HG03196 (cell line): ENCODE results near the gene GALNT16.
A peak's percentile ranks its signal among the peaks of the same experiment; 100 is the strongest.

Experiments
- ATAC-seq: cut with Tn5 transposase; IDR thresholded peaks from one replicate; pipeline ENCODE4 v1.9.1; 2021; ENCODE audit not compliant: unreplicated experiment

Gene GALNT16

DNA sequence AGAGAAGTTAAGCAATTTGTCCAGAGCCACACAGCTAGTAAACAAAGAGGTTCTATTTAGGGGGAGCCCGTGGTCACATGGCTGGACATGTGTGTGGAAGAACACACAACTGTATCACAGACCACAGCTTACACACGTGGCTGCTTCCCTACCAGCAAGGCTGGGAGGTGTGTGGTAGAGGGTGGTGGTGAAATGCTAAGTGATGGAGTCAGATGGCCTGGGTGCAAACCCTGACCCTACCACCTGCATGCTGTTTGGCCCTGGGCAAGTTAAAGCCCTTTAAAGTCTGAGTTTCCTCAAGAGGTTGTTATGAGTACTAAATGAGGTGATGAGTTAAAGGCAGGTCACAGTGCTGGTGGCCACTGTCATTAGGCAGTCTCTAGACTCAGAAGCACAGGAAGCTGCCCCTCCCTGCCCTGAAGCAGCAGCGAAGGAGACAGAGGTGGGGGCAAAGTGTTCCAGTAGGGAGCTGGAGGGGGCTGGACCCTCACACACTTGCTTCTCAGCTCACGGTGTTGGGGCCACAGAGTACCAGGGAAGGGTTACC is 73.9 kb downstream of the GALNT16 start:
- no peak for ATAC-seq

DNA sequence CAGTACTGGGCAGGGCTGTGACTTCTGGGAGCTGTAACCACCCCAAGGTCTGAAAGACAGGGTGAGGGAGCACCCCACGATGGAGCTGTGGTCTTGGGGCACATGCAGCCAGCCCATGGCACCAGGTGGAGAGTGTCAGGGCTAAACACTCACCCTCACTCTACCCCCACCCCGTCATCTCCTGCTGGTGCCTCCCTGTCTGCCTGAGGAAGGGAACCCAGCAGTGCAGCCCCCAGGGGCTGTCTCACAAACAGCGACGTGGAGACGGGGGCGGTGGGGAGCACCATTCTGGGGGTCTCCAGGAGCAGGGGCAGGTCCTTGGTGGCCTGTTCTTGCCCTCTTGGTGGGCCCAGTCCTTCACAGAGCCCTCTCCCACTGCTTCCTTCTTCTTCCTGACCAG is 74.6 kb downstream of the GALNT16 start:
- no peak for ATAC-seq

DNA sequence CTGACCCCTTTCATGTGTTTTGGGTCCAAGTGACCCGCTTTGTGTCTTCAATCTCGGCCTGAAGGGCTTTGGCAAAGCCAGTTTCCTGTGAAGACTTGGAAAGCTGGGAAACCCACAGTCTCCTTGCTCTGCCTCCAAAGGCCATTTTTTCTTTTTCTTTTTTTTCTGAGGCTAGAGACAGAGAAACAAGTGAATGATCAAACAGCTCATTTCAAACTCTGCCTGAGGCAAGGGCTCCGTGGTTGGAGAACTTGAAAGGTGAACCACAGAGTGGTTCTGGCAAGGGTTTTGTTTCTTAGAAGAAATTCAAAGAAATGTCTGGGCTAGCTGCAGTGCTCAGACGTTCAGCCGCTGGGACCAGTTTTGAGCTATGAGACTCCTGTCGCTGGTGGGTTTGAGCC is 75.4 kb downstream of the GALNT16 start:
- no peak for ATAC-seq

DNA sequence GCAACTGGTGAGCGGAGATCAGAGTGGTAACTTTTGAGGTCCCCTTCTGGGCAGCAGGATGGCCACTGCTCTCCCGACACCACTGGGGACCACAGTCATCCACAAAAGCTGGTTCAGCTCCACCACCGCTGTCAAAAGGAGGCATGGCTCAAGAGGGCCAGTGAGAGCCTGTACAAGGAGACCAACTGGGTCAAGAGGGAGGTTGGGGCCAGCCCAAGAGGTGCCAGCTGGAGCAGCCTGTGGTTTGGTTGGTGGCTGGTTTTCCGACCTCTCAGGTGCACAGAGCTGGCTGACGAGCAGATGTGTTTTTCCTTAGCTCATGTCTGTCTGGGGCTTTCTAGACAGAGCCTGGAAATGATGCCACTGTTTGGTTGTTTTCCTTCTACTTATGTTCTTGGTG is 78.0 kb downstream of the GALNT16 start:
- no peak for ATAC-seq

DNA sequence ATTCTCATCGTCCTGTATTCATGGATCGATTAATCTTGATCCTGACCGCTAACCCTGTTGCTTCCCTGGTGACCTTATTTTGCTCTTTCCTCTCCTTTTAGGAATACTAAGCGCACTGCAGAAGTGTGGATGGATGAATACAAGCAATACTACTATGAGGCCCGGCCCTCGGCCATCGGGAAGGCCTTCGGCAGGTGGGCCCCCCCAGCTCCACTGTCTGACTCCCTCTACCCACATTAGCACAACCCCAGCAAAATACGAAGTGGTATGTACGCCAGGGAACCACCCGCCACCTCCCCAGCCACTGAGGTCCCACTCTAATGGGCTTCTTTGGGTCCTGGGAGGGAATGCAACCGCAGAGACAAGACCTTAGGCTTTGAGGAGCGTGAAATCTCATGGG is 79.5 kb downstream of the GALNT16 start:
- no peak for ATAC-seq

DNA sequence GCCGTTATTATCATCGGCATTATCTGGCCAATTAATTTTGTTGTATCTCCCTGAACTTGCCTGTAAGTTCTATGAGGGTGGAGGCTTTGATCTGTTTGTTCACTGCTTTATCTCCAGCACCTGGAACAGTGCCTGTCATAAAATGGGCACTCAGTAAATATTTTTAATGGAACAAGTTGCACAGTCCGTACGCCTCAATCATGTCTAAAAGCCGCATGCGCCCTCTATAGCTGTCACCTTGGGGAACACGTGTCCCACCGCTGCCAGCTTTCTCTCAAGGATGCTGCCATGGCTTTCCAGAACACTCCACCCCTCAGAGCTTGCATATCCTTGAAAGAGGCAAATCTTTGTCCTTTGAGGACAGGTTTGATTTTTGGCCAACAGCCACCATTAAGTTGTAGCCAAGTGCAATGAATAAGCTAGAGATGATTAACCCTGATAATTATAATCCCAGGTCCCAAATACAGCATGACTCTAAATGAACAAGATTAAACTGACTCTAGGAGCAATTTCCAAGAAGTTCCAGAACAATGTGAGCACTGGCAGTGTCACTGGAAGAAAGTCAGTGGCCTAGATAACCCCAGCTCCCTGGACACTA is 83.1 kb downstream of the GALNT16 start:
- no peak for ATAC-seq

DNA sequence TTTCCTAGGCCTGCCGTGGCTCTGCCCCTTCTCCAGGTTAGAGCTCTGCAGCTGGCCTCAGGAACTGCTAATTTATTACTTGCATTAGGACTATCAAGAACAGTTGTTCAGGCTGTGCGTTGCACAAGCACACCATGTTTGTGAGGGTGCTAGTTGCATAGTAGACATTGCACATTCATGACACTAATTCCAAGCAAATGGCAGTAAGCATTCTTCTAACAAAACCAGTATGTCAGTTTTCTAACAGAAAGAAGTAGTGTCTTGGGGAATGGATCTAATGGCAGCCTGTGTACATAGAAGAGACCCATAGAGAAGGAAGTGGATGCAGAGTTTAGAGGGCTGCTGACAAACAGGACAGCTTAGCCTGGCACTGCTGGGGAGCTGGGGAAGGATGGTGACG is 84.2 kb downstream of the GALNT16 start:
- no peak for ATAC-seq

DNA sequence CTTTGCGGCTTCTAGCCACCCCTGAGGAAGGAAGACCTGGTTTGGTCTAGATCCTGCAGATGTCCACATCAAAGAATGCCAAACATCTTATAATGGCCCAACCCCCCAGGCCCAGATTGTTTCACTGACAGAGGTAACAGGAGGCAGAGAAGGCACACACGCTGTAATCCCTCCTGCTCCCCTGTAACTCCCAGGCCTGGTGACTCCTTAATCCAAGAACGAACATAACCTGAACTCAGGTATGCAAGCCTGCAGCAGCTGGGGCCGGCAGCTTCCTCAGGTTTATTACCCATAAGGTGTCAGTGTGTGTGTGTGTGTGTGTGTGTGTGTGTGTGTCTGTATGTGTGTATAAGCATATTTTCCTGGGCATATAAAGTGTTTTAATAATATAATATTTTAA is 85.4 kb downstream of the GALNT16 start:
- no peak for ATAC-seq

DNA sequence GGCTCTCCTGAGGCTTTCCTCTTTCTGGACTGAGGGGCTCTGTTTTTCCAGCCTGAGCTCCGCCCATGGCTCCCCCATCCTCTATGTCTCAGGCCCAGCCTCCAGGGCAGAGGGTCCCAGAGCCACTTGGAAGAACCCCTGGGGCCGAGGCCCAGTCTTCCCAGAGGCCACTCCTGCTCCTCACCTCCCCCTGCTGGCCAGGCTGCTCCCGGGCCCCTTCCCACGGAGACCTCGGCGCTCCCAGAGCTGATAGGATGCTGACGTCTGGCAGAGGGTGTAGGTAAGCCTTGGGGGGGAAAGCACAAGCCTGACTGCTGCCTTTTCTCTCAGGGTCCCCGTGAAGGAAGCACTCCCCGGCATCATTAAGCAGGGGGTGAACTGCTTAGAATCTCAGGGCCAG is 86.8 kb downstream of the GALNT16 start:
- ATAC-seq: no peak

DNA sequence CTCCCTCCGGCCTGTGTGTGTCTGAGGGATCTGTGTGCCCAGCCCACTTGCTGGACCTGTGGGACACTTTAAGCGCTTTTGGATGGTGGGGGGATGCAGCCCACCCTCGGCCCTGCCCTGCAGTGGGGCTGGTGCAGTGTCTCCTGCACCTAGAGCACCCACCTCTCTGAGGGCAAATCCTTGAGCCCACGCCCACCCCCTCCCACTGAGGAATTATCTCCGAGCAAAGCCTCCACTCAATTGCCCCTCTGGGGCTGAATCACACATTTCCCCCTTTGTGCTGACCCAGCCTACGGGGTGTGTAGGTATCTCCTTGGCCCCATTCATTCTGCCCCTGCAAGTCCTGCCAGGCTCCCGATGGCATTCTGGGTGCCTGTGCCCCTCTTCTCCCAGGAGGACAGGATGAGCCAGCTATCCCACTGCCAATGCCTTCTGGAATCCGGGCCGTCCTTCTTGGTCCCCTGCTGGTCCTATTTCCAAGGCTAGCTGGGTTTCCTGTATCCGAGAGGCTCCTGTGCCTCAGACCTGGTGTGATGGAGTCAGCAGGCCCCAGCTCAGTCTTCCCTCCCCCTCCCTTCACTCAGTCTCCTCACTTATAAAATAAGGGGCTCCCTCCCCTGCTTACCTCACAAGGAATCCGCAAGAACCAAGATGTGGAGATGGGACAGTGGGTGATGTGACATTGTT is 89.3 kb downstream of the GALNT16 start:
- ATAC-seq: no peak

DNA sequence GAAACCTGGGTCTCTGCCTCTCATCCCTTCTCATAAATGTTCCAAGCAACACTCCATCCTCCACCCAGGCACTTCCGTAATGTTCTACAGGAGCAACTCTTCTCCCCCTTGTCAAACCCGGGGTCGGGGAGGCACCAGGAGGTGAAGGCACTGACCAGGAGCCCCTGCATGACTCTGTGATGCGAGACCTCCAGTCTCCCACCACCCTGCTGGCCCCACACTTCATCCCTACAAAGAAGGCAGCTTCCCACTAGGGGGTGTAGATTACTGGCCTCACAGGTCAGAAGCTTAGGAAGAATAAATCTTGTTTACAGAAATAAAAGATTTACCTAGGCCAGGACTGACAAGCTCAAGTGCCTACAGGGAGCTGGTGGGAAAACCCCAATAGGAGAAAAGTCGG is 90.9 kb downstream of the GALNT16 start:
- ATAC-seq: no peak

DNA sequence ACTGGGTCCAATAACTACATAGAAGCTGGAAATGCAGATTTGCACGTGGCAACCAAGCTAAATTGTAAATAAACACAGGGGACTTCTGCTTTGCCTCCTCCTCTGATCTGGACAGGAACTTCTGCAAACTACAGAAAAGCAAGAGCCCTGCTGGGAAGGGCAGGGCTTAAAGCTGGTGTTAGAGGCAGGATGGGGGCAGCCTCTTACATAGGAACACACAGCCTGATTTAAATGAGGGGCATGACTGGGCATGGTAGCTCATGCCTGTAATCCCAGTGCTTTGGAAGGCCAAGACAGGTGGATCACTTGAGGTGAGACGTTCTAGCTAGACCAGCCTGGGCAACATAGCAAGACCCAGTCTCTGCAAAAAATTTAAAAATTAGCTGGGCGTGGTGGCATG is 91.4 kb downstream of the GALNT16 start:
- ATAC-seq: no peak

DNA sequence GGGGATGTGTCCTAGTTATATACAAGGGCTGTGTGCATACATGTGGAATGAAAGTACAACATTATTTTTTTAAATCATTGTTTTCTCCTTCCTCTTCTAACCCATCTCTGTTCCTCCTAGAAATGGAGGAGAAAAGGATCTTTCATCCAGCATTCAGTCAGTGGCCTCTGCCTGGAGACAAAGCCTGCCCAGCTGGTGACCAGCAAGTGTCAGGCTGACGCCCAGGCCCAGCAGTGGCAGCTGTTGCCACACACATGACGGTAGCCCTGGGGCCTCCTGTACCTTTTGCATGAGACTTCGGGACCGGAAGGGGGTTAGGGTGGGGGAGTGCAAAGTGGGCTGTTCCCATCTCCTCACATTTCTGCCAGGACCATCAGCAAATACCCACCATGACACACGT is 92.0 kb downstream of the GALNT16 start:
- ATAC-seq: no peak

DNA sequence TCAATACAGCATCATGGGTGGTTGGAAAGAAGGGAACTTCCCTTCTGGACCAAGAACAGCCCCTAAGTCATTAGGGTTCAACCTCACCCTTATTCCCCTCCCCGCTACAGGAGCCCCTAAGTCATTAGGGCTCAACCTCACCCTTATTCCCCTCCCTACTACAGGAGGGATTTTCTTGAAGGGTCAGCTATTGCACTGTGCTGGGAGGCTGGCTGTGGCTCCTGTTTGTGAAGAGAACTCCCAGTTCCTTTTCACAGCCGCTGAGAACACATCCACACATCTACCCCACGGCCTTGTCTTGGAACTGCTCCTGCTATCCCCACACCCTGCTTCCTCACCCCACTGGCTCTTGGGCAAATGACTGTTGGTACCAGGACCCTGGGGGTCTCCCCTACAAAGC is 93.2 kb downstream of the GALNT16 start:
- no peak for ATAC-seq

DNA sequence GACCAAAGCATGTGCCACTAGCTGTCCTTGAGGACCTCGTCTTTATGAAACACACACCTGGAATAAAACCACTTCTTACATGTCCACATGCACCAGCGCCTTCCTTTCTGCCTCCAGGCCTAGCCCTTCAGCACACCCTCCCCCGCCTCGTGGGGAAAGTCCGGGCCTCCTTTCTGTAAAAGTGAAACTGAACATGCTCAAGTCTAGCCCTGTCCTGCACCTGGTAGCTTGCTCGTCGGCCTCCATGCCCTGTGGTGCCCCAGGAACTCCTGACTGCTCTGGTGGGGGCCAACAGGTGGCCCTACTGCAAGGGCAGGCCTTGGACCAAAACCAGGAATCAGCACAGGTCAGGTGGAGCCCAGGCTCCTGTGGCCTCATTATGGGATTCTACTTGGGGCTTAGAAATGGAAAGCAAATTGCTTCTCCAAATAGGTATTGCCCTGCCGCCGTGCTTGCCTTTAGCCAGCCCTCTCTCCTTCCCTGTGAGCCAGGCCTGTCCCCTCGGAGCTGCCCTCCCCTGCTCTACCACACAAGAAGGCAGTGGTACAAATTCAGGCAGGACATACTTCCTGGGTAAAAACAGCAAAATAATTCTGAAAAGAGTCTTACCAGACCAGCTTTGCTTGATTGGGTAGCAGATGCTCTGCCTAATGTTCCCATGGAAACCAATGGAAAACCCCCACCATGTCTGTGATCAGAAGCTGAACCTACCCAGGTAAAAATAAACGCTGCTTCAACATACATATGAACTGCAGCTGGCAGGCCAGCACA is 94.6 kb downstream of the GALNT16 start:
- ATAC-seq: peak; percentile 84

DNA sequence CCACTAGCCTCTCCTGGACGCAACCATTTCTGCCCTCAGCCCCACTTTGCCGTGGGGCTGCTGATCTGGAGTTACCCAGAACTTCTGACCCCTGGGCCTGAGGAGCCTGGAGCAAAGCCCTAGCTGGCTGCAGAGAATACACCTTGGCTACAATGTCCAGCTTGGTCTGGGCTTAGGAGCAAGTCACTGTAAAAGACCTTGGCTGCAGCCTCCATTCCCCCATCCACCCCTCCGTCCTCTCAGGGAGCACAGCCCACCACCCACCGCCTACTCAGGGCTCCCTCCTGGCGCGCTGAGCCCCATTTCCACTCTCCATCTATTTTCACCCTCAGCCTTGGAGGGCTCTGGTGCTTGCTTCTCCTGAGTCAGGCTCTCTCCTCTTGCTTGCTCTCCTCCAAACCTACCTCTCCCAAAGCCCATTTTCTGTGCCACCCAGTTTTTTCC is 95.2 kb downstream of the GALNT16 start:
- no peak for ATAC-seq

DNA sequence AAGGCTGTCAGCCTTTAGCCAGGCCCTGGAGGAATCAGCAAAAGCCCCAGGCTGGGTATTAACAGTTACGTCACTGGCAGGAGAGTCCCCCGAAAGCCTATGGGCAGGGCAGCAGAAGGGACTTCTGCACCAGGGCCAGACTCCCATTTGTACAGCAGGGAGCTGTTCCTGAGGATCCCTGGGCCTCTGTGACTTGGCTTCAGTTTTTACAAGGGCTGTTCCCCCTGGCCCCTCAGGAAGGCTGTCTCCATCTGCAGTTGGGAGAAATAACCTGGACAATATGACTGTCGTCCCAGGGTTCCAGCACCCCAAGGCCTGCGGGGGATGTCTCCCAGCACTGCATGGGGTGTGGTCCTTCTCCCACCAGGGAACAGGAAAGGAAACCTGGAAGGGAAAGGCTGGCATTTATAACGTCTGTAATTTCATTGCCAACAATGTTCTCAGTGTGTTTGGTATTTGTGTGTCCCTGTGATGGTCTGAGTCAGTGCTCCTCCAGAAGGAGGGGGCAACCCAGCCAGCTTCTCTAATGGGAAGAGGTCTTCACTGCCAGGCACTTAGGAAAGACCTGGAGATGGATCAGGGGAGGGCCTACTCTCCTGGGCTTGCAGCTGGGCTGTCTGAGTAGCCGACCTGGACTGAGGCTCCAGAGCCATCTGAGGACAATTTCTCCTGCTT is 95.8 kb downstream of the GALNT16 start:
- no peak for ATAC-seq

DNA sequence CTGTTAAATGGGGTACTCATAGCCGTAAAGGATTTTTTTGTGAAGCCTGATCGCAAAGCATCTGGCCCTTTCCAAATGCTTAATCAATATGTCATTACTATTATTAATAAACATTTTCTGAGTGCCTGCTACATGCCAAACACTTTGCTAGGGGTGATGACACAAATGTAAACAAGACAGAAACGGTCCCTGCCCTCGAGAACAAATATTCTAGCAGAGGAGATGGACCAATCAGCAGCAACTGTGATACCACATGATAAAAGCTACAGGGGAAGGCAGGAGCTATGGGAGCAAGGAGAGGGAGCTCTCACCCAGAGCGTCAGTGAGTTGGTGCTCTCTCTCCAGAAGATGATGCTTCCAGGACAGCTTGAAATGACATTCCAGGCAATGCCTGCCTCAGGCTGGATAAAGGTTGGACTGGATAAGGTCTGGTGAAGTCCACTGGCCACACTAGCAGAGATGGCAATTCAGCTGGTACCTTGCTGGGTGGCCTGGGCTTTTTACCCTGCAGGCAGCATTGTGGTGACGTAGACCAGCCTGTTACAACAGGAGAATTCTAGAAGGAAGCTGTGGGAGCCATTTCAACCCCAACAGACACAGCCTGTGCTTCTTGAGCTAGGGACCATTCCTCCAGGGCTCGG is 97.1 kb downstream of the GALNT16 start:
- ATAC-seq: no peak

DNA sequence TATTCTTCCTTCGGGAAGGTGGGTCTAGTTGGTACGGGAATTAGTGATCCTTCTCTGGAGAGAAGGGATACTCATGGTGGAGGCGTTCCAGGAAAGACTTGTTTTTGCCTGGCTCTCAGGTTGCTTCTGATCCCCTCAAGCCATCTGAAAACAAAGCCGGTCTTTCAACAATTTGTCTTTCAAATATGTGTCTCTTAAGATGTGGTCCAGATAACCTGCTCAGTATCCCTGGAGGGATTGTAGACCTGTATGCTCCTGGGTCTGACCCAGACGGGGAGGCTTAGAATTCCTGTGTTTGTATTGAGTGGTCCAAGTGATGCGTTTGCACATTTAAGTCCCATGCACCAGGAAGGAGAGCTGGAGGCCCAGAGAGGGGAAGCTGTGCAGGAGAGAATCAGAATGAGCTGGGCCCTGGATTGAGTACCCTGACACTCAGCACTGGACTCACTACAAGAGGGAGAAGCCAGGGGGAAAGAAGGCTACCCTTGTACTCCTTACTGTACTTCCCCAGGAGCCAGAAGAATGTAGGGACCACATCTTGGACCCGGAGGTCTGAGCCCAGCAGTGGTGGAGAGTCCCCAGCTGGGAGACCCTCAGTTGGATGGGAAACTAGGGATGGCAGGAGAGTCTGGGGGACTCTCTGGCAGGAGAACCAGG is 97.7 kb downstream of the GALNT16 start:
- no peak for ATAC-seq

DNA sequence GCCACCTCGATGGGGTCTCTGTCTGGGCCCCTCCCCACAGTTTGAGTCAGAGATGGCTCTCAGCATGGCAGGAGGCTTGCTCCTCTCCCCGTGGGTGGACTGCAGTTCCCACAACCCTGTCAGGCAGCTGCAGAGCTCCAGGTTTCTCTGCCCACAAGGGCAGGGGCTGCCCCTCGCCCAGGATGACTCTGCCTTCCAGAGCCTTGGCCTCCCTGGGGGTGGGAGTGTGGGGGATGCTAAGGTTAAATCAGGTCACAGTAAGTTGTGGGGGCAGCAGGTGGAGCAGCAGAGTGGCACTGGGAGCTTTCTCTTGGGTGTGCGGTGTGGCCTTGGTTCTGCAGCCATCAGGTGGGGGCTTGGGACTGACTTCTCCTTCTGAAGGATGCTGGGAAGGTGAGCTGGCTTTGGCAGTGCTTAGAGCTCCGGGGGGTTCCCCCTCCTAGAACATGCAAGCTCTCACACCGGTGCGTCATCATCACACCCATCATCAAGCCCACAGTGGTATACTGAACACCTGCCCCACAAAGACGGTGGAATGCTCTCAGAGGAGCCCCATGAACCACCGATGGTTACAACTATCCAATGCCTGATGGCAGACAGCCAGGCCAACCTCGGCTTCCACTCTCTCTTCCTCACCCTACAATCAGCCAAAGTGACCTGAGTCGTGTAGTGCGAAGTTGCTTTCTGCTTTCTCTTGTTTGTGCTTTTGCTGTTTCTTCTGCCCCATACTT is 98.4 kb downstream of the GALNT16 start:
- no peak for ATAC-seq
